GM21423 (cell line): Measurements from ENCODE around the gene IFI27L1.

ENCODE experiments used
- ATAC-seq: cut with Tn5 transposase; IDR thresholded peaks from one replicate; pipeline ENCODE4 v1.9.1; 2021; ENCODE audit warnings: mild to moderate bottlenecking, moderate library complexity; ENCODE audit not compliant: unreplicated experiment

Gene IFI27L1

DNA sequence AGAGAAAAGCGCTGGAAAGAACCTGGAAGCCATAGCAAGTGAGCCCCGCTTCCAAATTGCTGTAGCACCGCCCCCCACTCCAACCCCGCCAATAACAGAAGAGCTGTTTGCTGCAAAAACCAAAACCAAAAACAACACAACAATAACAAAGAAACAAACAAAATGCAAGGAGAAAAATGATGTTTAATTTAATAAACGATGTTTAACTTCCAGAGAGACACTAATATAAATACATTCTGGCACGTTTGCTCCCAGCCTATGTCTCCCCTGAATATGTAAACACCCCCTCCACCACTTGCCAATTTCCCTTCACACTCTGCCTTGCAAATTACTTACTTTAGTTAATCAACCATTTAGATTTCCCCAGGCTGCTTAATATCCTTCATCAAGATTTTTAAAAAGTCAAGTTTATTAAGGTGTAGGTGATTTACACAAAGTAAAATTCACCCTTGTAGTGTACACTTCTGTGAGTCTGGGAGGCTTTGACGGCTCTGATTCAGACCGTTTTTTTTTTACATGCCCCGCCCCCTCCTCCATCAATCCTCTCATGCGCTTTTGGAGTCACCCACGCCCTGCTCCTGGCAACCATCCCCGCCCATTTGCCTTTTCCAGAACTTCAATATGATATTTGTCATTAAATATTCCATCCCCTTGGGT, 48.8 kb downstream of the IFI27L1 start:
- no peak for ATAC-seq

DNA sequence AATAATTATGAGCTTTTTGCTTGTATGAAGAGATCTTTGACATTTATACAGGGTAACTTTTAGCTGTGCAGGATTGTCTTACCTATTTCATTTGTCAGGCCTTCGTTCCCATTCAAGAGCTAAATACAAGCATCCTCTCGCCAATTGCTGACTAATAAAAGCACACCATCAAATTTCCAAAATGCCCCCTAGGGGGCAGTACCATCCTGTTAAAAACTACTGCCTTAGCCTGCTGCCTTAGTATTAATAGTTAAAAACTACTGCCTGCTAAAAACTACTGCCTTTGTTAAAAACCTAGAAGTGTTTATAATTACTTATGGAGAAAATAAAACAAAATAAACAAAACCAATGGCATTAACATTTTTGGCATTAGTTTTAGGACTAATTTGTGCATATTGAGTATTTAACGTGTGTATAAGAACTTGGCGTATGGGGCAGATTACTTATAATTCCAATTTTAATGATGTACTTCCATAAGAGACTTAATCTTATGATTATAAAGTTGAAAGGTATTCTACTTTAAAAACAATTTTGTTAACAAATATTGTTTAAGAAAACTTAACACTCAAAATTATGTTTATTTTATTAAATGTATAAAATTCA, 51.3 kb downstream of the IFI27L1 start:
- ATAC-seq = no peak

DNA sequence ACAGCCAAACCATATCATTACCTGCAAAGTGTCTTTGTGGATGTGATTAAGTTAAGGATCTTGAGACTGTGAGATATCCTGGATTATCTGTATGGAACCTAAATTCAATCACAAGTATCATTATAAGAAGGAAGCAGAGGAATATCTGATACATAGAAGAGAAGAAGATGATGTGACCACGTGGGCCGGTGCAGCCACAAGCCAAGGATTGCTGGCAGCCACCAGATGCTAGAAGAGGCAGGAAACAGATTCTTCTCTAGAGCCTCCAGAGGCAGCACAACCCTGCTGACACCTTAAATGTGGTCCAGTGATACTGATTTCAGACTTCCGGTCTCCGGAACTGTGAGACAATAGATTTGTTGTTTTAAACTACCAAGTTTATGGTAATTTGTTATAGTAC, 54.4 kb downstream of the IFI27L1 start:
- ATAC-seq = no peak

DNA sequence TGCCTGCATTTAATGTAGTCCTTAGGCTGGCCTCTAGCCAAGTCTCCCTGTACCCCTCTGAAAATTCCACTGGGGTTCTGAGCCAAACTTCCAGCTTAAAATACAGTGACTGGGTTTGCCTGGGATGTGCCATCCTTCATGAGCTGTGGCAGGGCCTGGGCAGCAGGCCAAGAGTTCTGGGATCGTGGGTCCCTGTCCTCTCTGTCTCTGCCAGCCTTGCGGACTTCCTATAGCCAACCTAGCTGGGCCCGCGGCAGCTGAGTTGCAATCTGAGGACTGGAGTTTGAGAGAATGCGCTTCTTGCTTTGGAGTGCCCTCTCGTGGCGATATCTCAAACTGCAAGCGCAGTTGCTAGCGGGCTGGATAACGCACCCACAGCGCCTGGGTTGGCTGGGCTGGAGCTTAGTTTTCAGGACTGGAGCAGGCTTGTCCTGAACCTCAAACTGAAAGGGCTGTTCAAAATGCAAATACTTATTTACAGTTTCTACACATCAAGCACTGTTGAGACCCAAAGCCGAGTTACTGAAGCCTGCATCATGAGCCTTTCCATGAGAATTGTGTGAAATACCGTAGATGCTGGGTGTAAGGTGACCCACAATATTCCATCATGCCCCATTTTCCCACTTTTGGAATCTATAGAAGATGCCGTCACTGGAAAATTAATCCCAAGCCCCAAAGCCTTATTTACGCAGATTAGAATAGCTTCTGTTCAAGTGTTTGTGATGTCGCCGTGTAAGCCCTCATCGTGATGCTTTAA, 55.6 kb downstream of the IFI27L1 start:
- ATAC-seq = peak; percentile 67

DNA sequence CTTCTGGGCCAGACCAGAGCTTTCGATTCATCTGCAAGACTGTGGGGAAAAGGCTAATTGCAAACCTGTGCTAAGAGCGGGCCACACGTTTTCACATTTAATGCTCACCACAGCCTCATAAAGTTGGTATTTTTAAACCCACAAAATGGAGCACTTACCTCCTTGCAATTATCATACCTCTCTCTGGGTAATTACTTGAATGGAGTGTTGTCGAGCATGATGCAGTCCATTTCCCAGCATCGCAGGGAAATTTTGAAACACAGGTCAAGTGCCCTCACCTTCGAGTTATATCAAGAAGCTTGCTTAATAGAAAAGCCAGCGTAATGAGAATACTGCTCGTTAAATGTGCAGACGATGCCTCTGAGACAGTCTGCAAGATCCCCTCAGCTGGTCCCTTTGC, 57.1 kb downstream of the IFI27L1 start:
- no peak for ATAC-seq

DNA sequence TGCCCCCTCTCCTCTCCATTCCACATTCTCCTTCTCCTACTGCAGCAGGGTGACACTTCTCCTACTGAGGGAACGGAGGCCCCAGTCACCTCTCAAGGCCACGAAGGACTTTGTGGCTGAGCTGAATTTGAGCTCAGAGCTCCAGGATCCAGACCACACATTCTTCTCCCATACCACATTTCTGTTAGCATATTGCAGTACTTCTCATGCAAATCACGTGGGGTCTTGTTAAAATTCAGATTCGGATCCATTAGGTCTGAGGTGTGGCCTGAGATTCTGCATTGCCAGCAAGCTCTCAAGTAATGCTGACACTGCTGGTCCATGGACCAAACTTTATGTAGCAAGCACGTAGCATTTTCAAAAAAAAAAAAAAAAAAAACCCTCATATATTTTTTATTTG, 57.9 kb downstream of the IFI27L1 start:
- no peak for ATAC-seq

DNA sequence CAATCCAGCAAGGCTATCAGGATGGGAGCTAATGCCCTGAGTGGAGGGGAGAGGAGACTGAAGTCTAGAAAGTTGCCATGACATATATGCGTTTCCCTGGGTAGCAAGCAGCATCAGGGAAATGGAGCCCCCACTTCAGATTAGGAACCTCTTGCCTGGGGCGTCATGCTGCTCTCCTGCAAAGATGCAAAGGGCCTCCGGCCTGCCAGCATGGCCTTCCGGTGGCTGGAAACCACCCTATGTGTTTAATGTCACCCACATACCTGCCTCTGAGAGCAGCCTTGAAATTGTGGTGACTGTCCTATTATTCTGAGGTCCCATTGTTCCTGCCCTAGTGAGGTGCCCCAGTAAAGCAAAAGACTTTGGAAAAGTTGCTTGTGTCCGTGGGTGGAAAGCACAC, 58.3 kb downstream of the IFI27L1 start:
- ATAC-seq = no peak

DNA sequence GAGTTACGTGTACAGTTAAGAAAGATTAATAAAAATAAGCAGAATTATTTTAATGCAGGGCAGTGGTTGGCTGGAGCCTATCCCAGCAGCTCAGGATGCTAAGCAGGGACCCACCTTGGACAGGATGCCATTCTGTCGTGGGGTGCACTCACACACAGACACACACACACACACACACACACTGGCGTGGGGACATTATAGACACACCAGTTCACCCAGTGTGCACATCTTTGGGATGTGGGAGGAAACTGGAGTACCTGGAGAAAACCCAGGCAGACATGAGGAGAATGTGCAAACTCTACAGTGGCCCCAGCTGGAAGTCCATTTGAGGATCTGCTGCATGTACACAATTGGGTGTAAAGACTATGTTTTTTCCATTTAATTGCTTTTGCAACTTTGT, 61.1 kb downstream of the IFI27L1 start:
- ATAC-seq = no peak

DNA sequence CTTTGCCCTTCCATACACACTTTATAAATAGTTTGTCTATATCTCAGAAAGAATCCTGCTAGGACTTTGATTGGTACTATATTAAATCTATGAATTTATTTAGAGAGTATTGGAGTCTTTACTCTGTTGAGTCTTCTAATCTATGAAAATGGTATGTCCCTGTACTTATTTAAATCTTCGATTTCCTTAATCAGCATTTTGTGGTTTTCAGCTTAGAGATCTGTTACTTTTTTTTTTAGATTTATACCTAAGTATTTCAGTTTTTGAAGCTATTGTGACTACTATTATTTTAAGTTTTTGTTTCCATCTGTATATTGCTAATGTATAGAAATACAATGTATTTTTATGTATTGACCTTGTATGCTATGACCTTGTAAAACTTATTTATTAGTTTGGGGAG, 61.7 kb downstream of the IFI27L1 start:
- ATAC-seq = no peak

DNA sequence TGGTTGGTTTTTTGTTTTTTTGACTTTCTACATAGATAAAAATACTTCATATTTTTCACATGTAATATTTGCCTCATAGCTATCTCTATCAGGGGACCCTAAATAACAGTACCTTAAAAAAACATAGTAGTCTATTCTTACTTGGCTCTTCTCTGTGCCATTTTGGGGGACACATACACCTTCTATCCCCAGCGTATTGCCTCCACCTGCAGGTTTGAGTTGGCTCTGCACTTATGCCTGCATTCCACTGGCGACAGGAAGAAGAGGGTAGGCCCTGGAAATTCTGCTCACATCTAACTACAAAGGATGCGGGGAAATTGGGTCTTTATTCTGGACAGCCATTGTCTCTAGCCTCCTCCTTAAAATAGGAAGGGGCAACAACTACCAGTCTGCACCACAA, 62.1 kb downstream of the IFI27L1 start:
- no peak for ATAC-seq

DNA sequence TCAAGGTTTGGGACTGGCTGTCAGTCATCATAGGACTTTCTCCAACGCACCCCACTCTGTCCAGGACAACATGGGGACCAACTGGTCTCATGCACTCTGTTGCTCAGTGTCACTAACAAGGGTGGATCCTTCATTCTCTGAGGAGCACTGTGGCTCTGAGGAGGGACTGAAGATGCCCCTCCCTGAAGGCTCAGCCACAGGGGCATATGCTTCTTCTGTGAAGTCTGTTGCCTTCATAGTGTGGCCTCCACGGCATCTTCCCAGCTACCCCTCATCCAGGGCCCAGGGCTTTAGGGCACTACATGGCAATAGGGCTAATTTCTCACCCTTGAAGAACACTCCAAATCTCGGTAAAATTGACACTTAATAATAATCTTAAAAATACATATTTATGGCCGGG, 62.6 kb downstream of the IFI27L1 start:
- ATAC-seq = no peak

DNA sequence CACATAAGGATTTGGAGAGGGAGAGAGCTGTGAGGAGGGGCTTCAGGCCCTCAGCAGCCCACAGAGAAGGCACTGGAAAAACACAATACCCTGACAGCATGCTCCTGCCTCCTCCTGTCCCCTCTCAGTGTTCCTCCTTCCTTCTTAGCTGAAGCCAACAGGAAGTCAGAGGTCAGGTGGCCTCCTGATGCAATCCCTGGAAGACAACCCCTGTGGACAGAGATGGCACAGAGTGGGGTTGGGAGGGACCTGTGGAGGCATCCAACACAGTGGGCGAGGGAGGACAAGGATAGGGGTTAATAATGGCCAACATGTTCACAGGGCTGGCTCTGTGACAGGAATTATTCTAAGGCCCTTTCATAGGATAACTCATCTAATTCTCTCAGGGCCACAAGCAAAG, 63.7 kb downstream of the IFI27L1 start:
- no peak for ATAC-seq

DNA sequence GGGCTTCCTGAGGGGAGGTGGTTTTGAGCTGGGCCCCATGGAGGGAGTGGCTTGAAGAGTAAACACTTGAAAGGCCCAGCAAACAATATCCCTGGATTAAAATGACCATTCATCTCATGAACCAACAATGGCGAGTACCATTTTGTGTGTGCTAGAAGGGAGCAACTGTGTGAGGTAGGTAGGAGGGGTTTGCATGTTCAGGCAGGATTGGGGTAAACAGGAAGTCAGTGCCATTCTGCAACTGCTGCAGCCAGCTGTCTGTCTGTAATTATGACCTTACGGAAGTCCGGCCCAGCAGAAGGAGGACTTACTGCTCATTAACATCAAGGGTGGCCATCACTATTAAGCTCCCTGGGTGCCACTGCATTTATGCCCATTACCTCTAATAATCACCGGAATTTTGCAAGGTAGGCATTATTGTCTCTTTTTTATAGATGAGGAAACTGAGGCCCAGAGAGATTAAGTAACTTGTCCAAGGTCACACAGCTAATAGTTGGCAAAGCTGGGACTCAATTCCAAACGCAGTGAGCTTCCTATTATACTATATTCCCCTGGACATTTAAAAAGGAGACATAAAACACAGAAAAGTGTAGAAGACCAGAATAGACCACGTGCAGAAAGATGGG, 64.9 kb downstream of the IFI27L1 start:
- no peak for ATAC-seq
